ENCODE data around the gene TMEM273. TPM values are rescaled to one million over a fixed set of nuclear protein-coding genes. Genes with fewer than 3 reads are reported as not detected.

Gene TMEM273
- total RNA-seq, 1 donor from 2014 or later: 39.4 TPM

- intact Hi-C loops (cut with micrococcal nuclease): no loop called here
Measured at GRCh38 chr10:49143249-49143648, 44.9 kb downstream of the TMEM273 start.

DNA sequence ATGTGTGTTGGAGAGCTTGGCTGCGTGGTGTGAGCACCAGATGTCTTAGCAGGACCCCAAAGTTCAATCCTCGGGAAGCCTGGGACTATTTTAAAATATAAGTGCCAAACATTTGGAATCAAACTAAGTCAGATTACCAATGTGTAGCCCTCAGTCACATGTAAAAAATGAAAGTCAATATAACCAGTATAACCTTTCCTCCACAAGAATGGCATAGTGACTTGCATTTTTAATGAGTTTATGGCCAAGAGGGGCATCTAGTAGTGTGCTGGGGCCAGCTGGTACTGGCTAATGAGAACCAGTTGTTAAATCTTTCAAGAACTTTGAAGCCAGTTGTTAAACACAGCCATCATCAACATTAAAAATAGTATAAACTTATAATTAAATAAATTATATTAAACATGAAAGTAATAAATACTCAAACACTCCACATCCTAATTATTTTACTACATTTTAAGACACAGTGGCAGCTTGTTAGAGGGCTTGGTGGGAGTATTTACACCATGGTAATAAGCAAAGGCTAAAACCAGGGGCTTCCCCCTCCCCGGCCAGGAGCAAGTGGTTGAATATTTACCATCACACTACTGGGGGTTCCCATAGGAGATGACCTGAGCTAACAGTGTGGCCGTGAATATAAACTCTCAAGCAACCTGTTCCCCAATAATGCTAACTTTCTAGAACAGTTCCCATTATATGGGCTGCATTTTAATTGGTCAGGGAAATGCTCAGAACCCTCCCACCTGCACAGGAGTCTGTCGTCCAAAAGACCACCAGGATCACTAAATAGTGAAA, 46.5 kb downstream of the TMEM273 start:
- intact Hi-C loops (cut with micrococcal nuclease): no loop called here

DNA sequence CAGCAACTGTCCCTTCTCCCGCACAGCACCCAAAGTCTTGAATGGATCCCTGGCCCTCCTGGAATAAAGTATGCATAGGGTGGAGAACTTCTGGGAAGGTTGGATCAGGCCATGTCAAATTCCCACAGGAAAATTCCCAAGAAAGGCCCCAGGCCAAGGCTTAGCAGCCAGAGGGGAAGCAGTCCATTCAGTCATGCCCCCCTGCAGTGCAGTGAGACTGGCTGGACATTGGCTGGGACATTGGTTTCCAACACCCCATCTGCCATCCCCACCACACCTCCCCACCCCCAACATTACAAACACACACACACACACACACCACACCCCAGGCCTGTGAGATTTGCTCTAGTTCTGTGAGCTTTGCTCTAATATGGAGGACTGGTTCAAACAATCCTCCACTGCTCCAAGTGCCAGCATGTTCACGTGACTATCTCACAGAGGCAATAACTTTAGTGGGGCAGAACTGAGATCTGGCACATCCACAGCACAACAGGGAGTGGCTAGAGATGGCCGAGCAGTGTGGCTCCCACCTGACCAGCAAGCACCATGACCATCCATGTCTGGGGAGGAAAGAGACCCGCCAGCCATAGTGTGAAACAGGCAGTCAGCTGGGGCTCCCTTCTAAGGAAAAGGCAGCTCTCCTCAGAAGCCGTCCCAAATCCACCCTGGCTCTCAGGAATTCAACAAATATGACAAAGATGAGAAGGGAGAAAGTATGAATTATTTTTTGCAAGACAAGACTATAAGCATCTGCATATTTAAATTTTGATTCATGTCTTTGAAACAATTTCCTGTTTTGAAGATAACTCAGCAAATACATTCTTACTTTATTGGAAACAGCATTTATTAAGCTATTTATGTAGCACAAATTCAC, 47.6 kb downstream of the TMEM273 start:
- intact Hi-C loops (cut with micrococcal nuclease): no loop called here

DNA sequence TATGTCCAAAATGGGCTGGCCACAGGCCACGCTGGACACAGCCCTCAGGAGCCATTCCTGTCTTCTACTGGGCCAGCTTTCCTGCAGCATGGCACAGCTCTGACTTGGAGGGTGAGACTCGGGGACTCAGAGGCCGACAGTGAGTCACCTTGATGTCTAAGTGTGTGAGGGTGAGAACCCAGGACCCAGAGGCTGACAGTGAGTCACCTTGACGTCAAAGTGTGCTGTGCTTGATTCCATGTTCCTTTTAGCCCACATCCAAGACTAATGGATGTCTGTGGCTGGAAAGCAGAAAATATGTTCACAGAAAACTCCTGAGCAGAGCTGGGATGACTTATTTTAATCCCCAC, 48.4 kb downstream of the TMEM273 start:
- intact Hi-C loops (cut with micrococcal nuclease): no loop called here

GRCh38 chr10:49139028-49139845, 49.0 kb downstream of the TMEM273 start:
- intact Hi-C loops (cut with micrococcal nuclease): no loop called here

DNA sequence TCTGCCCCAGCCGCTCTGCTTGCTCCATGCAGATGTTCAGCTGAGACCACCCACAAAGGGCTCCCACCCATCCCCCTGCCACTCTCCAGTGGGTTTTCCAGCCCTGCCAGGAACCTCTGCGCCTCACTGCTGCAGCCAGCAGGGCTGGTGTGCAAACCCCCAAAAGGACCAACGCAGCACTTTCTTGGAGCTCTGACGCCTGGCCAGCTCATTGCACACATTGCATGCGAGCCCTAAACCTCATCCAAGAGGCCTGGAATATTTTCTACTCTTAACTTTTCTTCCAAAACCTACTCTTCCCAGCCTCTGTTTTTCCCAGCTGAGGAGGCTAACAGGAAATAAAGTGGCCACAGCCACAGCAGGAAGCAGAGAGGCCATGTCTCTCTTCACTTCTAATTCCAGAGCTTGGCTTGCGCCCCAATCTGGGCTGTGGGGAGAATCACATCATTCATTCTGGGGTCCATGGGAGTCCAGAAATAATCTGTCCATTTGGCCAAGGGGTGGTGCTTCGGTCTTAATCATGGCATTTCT, 49.8 kb downstream of the TMEM273 start:
- intact Hi-C loops (cut with micrococcal nuclease): no loop called here

- intact Hi-C loops (cut with micrococcal nuclease): no loop called here
Measured at GRCh38 chr10:49136525-49136924, 51.7 kb downstream of the TMEM273 start.

DNA sequence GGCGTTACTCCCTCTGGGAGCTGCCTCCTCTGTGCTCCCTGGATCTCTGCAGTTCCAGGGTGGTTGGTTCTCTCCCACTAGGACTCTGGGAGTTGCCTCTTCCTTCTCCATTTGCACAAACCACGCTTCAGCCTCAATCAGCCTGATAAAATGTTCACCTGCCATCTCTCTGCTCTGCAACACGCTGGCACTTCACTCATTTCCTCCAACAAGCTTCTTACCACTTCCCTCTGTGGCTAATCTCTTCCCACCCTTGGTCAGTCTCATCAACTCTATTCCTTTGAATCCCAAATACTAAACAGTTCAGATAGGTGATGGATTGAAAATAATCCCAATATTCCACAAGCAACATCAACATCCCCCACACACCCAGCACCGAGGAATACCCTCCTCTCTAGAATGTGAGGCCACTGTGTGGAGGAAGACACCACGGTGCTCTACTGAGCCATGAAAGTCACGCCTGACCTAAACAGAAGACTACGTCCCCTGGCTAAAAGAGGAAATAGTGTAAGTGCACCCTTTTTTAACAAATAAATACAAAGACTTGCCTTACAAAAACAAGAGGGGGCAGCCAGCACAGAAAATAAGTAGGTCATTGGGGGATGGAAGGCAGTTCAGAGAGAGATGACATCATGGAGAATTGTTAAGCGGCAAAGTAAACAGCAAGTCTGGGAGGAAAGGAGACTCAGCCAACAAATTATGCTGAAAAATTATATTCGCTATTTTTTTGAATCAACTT, 52.4 kb downstream of the TMEM273 start:
- intact Hi-C loops (cut with micrococcal nuclease): no loop called here

DNA sequence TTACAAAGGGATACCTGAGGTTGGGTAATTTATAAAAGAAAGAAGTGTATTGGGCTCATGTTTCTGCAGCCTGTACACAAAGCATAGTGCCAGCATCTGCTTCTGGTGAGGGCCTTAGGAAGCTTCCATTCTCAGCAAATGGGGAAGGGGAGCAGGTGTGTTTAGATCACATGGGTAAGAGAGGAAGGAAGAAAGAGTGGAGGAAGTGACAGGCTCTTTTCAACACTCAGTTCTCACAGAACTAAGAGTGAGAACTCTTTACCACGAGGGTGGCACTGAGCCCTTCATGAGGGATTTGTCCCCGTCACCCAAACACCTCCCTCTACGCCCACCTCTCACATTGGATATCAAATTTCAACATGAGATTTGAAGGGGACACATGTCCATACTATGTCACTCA, 53.9 kb downstream of the TMEM273 start:
- intact Hi-C loops (cut with micrococcal nuclease): no loop called here

- intact Hi-C loops (cut with micrococcal nuclease): no loop called here
Measured at GRCh38 chr10:49133706-49134248, 54.4 kb downstream of the TMEM273 start, which contains the start of gene FAM170B. Gene FAM170B, minus strand, starts transcription at chr10:49134021. Its CDS starts 103 bp downstream, at chr10:49133918.

- intact Hi-C loops (cut with micrococcal nuclease): no loop called here
Measured at GRCh38 chr10:49132362-49132737, 55.8 kb downstream of the TMEM273 start.

DNA sequence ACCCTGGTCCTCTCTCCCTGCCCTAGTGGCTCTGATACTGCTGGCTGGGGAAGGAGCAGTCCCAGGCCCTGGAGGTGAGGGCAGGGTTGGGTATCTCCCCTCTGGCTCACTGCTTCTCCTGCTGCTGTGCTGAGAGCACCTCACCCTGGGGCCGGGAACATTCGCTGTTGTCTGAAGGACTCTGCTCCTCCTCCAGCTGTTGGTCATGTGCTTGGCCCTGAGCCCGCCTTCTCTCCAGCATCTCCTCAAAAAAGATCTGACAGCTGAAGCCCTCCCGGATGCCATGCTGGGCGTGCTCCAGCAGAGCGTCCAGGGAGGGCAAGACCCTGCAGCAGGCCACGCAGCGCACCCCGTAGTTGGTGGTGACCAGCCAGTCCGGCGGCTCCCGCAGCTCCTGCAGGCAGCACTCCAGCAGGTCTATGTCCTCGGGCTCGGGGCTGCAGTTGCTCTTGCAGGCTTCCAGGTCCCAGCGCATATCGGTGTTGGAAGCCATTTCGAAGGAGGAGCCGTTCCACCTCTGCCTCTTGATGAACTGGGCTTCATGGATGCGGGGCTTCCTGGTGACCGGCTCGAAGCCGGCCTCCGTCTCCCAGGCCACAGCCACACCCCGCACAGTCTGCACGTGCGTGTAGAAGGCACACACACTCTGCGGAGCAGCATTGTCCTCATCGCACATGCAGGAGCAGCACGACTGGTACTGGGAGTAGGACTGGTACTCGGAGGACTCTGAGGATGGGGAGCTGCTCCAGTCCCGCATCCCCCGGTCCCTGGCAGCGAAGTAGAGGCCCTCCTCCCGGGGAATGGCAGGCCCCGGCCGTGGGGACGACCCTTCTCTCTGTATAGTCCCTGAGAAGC, 56.5 kb downstream of the TMEM273 start:
- intact Hi-C loops (cut with micrococcal nuclease): no loop called here

- intact Hi-C loops (cut with micrococcal nuclease): no loop called here
Measured at GRCh38 chr10:49129376-49129775, 58.8 kb downstream of the TMEM273 start.

- intact Hi-C loops (cut with micrococcal nuclease): no loop called here
Measured at GRCh38 chr10:49128854-49129253, 59.3 kb downstream of the TMEM273 start.

DNA sequence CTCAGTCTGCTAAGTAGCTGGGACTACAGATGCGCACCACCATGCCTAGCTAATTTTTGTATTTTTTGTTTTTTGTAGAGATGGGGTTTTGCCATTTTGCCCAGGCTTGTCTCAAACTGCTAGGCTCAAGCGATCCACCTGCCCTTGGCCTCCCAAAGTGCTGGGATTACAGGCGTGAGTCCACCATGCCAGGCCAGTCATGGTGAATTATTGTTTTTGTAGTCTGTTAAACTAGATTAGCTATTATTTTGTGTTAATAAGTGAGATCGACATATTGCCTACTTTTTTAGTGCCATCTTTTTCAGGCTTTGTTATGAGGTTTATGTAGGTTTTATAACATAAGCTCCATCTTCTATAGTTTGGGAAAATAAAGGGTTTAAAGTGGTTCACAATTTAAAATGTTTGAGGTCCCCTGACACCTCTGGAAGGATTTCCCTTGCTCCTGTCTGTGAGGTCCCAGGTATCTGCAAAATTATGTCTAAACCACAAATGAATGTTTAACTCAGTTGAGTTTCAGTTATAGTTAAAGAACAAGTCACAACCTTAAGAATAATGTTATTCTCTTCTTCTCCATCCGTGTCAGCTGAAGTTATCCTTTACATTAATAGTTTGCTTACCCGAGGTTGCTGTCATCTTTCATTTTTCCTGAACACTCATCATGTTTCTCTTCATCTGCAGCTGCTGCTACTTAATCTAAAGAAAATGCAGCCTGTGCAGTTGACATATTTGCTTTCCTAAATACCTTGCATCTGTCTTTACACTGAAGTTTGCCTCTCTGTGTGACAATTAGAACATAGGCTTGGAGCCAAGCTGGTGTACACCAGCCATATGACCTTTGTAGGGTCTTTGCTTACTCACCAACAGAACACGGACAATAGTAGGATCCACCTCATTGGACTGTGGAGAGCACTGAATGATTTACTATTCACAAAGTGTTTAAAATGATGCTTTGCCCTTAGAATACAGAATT, 63.9 kb downstream of the TMEM273 start:
- intact Hi-C loops (cut with micrococcal nuclease): no loop called here

GRCh38 chr10:49120911-49121310, 67.3 kb downstream of the TMEM273 start:
- intact Hi-C loops (cut with micrococcal nuclease): no loop called here

- intact Hi-C loops (cut with micrococcal nuclease): no loop called here
Measured at GRCh38 chr10:49119746-49120145, 68.4 kb downstream of the TMEM273 start.

DNA sequence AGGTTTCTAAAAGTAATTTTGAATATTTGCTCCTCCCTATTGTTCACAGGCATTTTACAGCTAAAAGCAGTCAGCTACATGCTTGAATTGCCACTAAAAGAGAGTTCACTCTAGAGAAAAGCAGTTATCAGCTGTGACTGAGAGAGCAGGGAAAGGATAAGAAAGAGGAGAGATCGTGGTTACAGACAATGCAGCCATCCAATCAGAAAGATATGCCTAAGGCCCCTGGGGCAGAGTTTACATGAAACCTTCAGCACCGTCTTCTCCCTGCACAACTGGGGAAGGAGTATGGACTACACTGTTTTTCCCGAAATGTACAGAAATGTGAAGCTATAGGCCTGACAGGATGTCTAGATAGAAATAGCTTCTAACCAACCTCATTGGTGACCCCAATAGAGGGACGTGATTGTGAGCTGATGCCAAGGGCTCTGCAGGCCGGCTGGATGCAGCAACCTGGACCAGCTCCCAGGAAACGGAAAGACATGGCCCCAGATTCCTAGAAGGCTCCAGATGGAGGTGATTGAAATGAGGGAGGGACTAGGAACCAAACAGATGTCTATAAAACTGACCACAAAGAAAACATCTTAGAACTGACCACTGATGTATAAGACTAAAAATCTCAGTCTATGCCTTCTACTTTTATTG, 69.6 kb downstream of the TMEM273 start:
- intact Hi-C loops (cut with micrococcal nuclease): no loop called here
